Measurements from ENCODE around the gene CNDP2. TPM values are rescaled to one million over a fixed set of nuclear protein-coding genes. Genes with fewer than 3 reads are reported as not detected.

Gene CNDP2
- total and polyA plus RNA-seq, 5 experiments from 2014 or later: 97.0 to 169 (median 139) TPM

DNA sequence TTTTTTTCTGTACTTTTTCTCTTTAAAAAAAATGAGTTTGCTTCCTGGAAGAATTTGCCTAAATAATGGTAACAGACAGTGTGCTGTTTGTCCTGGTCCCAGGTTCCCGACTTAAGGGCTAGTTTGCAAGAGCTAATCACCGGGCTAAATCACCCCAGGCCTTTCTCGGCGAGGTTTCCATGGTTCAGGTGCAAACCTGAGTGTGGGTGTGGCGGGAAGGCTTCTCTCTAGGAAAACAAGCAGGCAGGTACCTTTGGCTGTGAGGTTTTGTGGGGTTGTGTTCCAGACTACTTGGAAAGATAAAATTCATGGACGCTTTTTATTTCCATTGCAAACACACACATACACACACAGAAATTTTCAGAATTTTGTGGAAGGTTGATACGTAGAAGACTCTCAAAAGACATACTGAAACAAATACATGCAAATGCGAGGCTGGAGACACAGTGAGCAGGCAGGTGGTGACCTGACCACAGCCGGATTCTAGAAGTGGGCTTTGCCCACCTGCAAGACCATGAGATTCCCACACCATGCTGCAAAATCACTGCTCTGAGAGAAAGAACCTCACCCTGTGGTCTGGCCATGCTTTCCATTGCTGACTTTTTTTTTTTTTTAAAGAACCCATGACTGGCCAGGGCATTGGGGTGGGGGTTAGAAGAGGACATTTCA, 39.0 kb downstream of the CNDP2 start:
- no peaks in the 10 kb centered on the region for H3K4me1 Mint-ChIP-seq
- DNase-seq (no peak), ATAC-seq (no peak)
- no peaks in the 10 kb centered on the region for H3K36me3 Mint-ChIP-seq
- H3K4me3 Mint-ChIP-seq: no peak overlapping the region
- POLR2A ChIA-PET: no interaction called here
- no peak overlapping the region for H3K27ac Mint-ChIP-seq
- peaks cover 1 to 14% (median 6%) of the 10 kb centered on the region in 5 donors for H3K27me3 Mint-ChIP-seq
- H3K9me3 Mint-ChIP-seq: no peaks in the 10 kb centered on the region

DNA sequence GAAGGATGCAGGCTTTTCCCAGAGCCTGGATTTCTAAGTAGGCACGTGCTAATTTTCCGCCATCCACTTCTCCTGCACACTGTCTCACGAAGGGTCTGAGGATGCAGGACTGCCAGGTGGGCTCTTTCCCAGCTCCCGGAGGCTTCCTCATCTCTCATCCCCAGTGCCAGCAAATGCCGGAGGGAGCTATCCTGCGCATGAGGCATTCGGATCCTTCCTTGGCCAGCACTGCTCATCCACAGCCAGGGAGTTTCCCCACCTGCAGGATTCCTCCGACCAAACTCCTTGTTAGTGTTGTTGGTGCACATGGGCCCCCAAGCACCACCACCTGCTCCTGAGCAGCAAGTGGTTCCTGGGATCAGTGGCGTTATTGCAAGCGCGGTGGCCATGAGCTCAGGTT, 43.1 kb downstream of the CNDP2 start:
- ATAC-seq (no peak), DNase-seq (no peak)
- Mint-ChIP-seq H3K27ac (no peak overlapping the region), H3K36me3 (no peaks in the 10 kb centered on the region), H3K4me1 (peaks cover 0 to 1% (median 0%) of the 10 kb centered on the region in 4 donors), H3K4me3 (no peak overlapping the region), H3K9me3 (no peaks in the 10 kb centered on the region), H3K27me3 (peaks cover 0 to 9% (median 0%) of the 10 kb centered on the region in 5 donors)
- POLR2A ChIA-PET: no interaction called here

DNA sequence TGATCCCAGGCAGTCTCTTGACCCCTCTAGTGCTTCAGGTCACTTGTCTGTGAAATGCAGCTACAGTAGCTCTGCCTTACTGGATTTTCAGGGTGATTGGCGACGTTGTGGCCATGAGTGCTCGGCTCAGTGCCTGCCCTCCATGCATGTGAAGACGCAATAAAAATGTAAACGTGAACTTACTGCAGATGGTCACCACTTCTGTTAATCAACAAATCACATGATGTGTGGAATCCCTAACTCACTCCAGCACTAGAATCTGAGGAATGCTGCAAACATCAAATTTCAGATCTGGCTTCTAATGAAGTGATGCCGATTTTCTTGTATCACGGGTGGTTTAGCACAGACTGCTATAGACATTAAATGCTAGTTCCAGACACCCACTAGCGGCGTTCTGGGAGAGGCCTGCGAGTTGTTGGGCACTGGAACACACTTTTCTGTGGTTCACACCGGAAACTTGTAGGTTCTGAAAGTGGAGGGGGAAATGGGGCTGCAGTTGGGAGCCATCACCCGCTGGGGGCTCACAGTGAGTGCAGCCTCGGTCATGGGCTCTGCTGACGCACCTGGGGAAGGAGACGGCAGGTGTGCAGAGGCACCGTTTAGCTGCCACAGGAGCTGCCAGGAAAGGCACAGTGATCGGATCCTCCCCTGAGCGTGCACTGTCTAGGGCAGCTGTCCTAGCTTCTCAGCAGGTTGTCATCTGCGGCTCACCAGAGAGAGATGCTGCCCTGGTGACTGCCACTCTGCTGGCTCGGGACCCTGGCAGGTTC, 44.7 kb downstream of the CNDP2 start:
- POLR2A ChIA-PET: no interaction called here
- H3K27ac Mint-ChIP-seq: peak overlapping the region in 3 of 10 donors; percentile 6 to 57 (median 15)
- H3K4me3 Mint-ChIP-seq: peak overlapping the region in 5 of 10 donors; percentile 4 to 40 (median 19)
- peak in 1 of 2 donors; percentile 54 for ATAC-seq
- H3K36me3 Mint-ChIP-seq: no peaks in the 10 kb centered on the region
- peaks cover 0 to 9% (median 1%) of the 10 kb centered on the region in 5 donors for H3K27me3 Mint-ChIP-seq
- peaks cover 0 to 1% (median 0%) of the 10 kb centered on the region in 4 donors for H3K4me1 Mint-ChIP-seq
- H3K9me3 Mint-ChIP-seq: no peaks in the 10 kb centered on the region
- DNase-seq: peak in 2 of 10 donors; percentile 4 to 5

- Mint-ChIP-seq H3K27me3 (peaks cover 0 to 9% (median 1%) of the 10 kb centered on the region in 5 donors), H3K9me3 (no peaks in the 10 kb centered on the region), H3K4me3 (no peak overlapping the region), H3K36me3 (no peaks in the 10 kb centered on the region), H3K27ac (no peak overlapping the region), H3K4me1 (peaks cover 0 to 1% (median 0%) of the 10 kb centered on the region in 4 donors)
- ATAC-seq: no peak
- POLR2A ChIA-PET: no interaction called here
- no peak for DNase-seq
Measured at GRCh38 chr18:74541703-74542555, 45.8 kb downstream of the CNDP2 start.

GRCh38 chr18:74544898-74545297, 48.7 kb downstream of the CNDP2 start:
- Mint-ChIP-seq H3K27ac (no peak overlapping the region), H3K4me3 (no peak overlapping the region), H3K36me3 (peaks cover 0 to 14% (median 0%) of the 10 kb centered on the region in 3 donors), H3K4me1 (peaks cover 0 to 2% (median under 1%) of the 10 kb centered on the region in 4 donors), H3K9me3 (peaks cover 0 to 25% (median 10%) of the 10 kb centered on the region in 9 donors), H3K27me3 (peaks cover 0 to 9% (median 0%) of the 10 kb centered on the region in 5 donors)
- POLR2A ChIA-PET: no interaction called here
- ATAC-seq: no peak
- DNase-seq: no peak

GRCh38 chr18:74546007-74546406, 49.8 kb downstream of the CNDP2 start:
- Mint-ChIP-seq H3K9me3 (peaks cover 0 to 31% (median 10%) of the 10 kb centered on the region in 9 donors), H3K36me3 (peaks cover 0 to 14% (median 0%) of the 10 kb centered on the region in 3 donors), H3K4me1 (peaks cover 0 to 2% (median 0%) of the 10 kb centered on the region in 4 donors), H3K27me3 (peaks cover 0 to 8% (median 0%) of the 10 kb centered on the region in 5 donors), H3K4me3 (no peak overlapping the region), H3K27ac (peak overlapping the region in 1 of 10 donors; percentile 4)
- ATAC-seq: no peak
- POLR2A ChIA-PET: no interaction called here
- no peak for DNase-seq

GRCh38 chr18:74546751-74547530, 50.8 kb downstream of the CNDP2 start:
- peaks cover 0 to 4% (median 2%) of the 10 kb centered on the region in 4 donors for H3K4me1 Mint-ChIP-seq
- ATAC-seq: no peak
- DNase-seq: no peak
- H3K36me3 Mint-ChIP-seq: peaks cover 0 to 14% (median 0%) of the 10 kb centered on the region in 3 donors
- H3K27ac Mint-ChIP-seq: no peak overlapping the region
- H3K9me3 Mint-ChIP-seq: peaks cover 0 to 31% (median 10%) of the 10 kb centered on the region in 9 donors
- peaks cover 0 to 4% (median 2%) of the 10 kb centered on the region in 5 donors for H3K27me3 Mint-ChIP-seq
- H3K4me3 Mint-ChIP-seq: no peak overlapping the region
- POLR2A ChIA-PET: no interaction called here

DNA sequence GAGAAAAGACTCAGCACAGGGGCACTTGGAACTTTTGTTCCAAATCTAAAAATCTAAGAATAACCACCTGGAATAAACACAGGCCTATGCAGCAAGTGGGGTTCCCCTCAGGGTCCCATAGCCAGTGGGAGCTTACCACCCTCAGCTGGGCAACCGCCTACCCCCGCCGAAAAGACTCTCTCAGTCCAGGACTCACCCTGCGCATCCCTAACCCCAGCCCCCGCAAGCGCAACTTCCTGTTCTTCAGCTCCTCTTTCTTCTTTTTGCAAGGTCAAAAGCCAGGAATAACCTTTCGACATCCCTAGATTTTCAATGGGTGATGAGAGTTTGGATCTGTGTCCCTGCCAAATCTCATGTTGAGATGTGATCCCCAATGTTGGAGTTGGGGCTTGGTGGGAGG, 51.7 kb downstream of the CNDP2 start:
- DNase-seq: no peak
- ATAC-seq: no peak
- Mint-ChIP-seq H3K4me3 (no peak overlapping the region), H3K9me3 (peaks cover 0 to 31% (median 10%) of the 10 kb centered on the region in 9 donors), H3K27ac (no peak overlapping the region), H3K27me3 (peaks cover 0 to 4% (median 2%) of the 10 kb centered on the region in 5 donors), H3K4me1 (peaks cover 0 to 5% (median 2%) of the 10 kb centered on the region in 4 donors), H3K36me3 (peaks cover 0 to 14% (median 0%) of the 10 kb centered on the region in 3 donors)
- POLR2A ChIA-PET: no interaction called here

DNA sequence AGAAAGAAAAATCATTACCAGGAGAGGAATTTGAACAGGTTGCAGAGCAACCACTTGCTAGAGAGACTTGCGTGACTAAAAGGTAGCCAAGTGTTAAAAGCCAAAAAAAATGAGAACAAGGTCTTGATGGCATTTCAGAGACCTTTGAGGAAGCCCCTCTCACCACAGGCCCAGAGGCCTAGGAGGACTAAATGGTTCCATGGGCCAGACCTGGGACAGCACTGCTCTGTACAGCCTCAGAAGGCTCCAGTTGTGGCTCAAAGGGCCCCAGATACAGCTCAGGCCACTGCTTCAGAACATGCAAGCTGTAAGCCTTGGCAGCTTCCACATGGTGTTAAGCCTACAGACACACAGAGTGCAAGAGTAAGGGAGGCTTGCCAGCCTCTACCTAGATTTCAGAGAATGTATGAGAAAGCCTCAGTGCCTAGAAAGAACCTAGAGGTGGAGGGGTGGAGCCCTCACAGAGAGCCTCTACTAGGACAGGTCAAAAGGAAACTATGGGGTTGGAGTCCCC, 53.5 kb downstream of the CNDP2 start:
- peaks cover 0 to 5% (median 2%) of the 10 kb centered on the region in 4 donors for H3K4me1 Mint-ChIP-seq
- peaks cover 0 to 14% (median 0%) of the 10 kb centered on the region in 3 donors for H3K36me3 Mint-ChIP-seq
- H3K4me3 Mint-ChIP-seq: no peak overlapping the region
- ATAC-seq: no peak
- H3K9me3 Mint-ChIP-seq: peaks cover 0 to 31% (median 10%) of the 10 kb centered on the region in 9 donors
- POLR2A ChIA-PET: no interaction called here
- H3K27me3 Mint-ChIP-seq: peaks cover 0 to 12% (median 9%) of the 10 kb centered on the region in 5 donors
- no peak overlapping the region for H3K27ac Mint-ChIP-seq
- DNase-seq: no peak

- POLR2A ChIA-PET: interaction anchor here (0.7 kb wide), 1 partner anchor 55 kb away, joined by 3 read pairs; no protein-coding TSS in a partner anchor
- H3K27ac Mint-ChIP-seq: no peak overlapping the region
Measured at GRCh38 chr18:74550886-74551285, 54.7 kb downstream of the CNDP2 start.

GRCh38 chr18:74551452-74551851, 55.3 kb downstream of the CNDP2 start:
- POLR2A ChIA-PET: interaction anchor here (0.6 to 1.2 kb wide), 3 partner anchors 11 to 1923 kb away, joined by 3 read pairs; no protein-coding TSS in a partner anchor
- peaks cover 0 to 5% (median 2%) of the 10 kb centered on the region in 4 donors for H3K4me1 Mint-ChIP-seq

More at GRCh38 chr18:74550886-74551285, 54.7 kb downstream of the CNDP2 start:
- Mint-ChIP-seq H3K27me3 (peaks cover 2 to 14% (median 8%) of the 10 kb centered on the region in 5 donors), H3K4me3 (no peak overlapping the region), H3K36me3 (peaks cover 0 to 14% (median 0%) of the 10 kb centered on the region in 3 donors), H3K4me1 (peaks cover 0 to 5% (median 2%) of the 10 kb centered on the region in 4 donors), H3K9me3 (peaks cover 0 to 31% (median 10%) of the 10 kb centered on the region in 9 donors)
- ATAC-seq (no peak), DNase-seq (no peak)

More at GRCh38 chr18:74551452-74551851, 55.3 kb downstream of the CNDP2 start:
- no peak for ATAC-seq
- Mint-ChIP-seq H3K4me3 (no peak overlapping the region), H3K27ac (peak overlapping the region in 1 of 10 donors; percentile 14), H3K36me3 (peaks cover 0 to 14% (median 0%) of the 10 kb centered on the region in 3 donors), H3K9me3 (peaks cover 0 to 31% (median 10%) of the 10 kb centered on the region in 9 donors), H3K27me3 (peaks cover 4 to 14% (median 8%) of the 10 kb centered on the region in 5 donors)
- DNase-seq: no peak

Data from naive thymus-derived CD8-positive, alpha-beta T cell (primary cell).